PC-3 (cell line): ENCODE results near the gene HCLS1.

Source experiments
- EZH2 ChIP-seq: fragments of 300-600 bp; sonication (generic); IDR thresholded peaks from one replicate; pipeline ENCODE4 v1.6.1; 2017; ENCODE audit warnings: antibody characterized with exemption, mild to moderate bottlenecking, low read length; ENCODE audit not compliant: unreplicated experiment
- TF ChIP-seq, protein P1 (sequence below): fragments of 300-600 bp; sonication (generic); conservative IDR thresholded peaks from 2 replicates; pipeline ENCODE4 v1.5.1; 2017; ENCODE audit warnings: antibody characterized with exemption, low read depth, mild to moderate bottlenecking, low read length

GRCh38 chr3:121645054-121645453, 15.6 kb downstream of the HCLS1 start:
- TF ChIP-seq, protein P1, sequence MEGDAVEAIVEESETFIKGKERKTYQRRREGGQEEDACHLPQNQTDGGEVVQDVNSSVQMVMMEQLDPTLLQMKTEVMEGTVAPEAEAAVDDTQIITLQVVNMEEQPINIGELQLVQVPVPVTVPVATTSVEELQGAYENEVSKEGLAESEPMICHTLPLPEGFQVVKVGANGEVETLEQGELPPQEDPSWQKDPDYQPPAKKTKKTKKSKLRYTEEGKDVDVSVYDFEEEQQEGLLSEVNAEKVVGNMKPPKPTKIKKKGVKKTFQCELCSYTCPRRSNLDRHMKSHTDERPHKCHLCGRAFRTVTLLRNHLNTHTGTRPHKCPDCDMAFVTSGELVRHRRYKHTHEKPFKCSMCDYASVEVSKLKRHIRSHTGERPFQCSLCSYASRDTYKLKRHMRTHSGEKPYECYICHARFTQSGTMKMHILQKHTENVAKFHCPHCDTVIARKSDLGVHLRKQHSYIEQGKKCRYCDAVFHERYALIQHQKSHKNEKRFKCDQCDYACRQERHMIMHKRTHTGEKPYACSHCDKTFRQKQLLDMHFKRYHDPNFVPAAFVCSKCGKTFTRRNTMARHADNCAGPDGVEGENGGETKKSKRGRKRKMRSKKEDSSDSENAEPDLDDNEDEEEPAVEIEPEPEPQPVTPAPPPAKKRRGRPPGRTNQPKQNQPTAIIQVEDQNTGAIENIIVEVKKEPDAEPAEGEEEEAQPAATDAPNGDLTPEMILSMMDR: no peak
- TF ChIP-seq EZH2: no peak
